HG03575 (cell line): ENCODE results near the gene NACC1.
"Not testable (repeated sequence)": the region's sequence is repeated elsewhere in the genome, so short reads cannot be mapped to it uniquely, and the experiment has no call there.

Source experiments
- ATAC-seq: cut with Tn5 transposase; IDR thresholded peaks from one replicate; pipeline ENCODE4 v1.9.1; 2021; ENCODE audit not compliant: unreplicated experiment, insufficient number of reproducible peaks, low FRiP score; ENCODE audit errors: extremely low read depth

The NACC1 gene

GRCh38 chr19:13178291-13178690 lies 60.2 kb downstream of the NACC1 start:
- not testable (repeated sequence) for ATAC-seq

GRCh38 chr19:13181747-13182388 lies 63.8 kb downstream of the NACC1 start:
- ATAC-seq = no peak

GRCh38 chr19:13184926-13185325 lies 66.9 kb downstream of the NACC1 start:
- ATAC-seq = not testable (repeated sequence)

GRCh38 chr19:13185763-13186657 lies 67.9 kb downstream of the NACC1 start:
- ATAC-seq = not testable (repeated sequence)

- ATAC-seq = not testable (repeated sequence)
Measured at GRCh38 chr19:13186688-13187087, 68.6 kb downstream of the NACC1 start.

- ATAC-seq = no peak
Measured at GRCh38 chr19:13187419-13187818, 69.4 kb downstream of the NACC1 start.

GRCh38 chr19:13189600-13189999 lies 71.5 kb downstream of the NACC1 start:
- no peak for ATAC-seq
